Body of pancreas (tissue), 4 donors: ENCODE results near the gene OR2Y1.

ENCODE experiments used
- POLR2A ChIP-seq, 3 donors: fragments of 450-650 bp; IDR thresholded peaks; one replicate each; pipeline ENCODE4 v1.6.1; 2016; ENCODE audit warnings: antibody characterized with exemption in 3 of 3, mild to moderate bottlenecking in 2 of 3
- TF ChIP-seq, protein P1 (sequence below), 7 experiments: fragments of 450-650 bp in 4 of 7; fragments of 200-600 bp in 3 of 7; sonication (generic) in 3 of 7; IDR thresholded peaks; one replicate each; pipeline ENCODE4 v1.5.1; 2016 to 2019; ENCODE audit warnings: antibody characterized with exemption in 7 of 7

DNA sequence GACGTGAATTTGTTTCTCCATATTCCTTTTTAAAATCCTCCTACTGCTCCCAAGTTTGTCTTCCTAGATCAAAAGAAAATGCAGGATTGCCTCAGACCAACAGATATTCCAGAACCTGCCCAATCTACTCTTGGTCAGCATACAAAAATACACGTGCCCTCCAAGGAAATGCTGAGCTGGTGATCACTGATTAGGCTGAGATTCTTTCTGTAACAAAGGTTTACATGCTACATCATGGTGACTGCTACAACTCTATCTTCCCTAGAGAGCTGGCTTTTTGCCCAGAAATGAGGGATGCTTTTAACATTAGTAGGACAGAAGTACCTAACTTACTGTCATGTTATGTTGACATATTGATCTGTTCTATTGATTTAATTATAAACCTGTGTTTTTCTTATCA lies 35.5 kb downstream of the OR2Y1 start:
- TF ChIP-seq, protein P1, sequence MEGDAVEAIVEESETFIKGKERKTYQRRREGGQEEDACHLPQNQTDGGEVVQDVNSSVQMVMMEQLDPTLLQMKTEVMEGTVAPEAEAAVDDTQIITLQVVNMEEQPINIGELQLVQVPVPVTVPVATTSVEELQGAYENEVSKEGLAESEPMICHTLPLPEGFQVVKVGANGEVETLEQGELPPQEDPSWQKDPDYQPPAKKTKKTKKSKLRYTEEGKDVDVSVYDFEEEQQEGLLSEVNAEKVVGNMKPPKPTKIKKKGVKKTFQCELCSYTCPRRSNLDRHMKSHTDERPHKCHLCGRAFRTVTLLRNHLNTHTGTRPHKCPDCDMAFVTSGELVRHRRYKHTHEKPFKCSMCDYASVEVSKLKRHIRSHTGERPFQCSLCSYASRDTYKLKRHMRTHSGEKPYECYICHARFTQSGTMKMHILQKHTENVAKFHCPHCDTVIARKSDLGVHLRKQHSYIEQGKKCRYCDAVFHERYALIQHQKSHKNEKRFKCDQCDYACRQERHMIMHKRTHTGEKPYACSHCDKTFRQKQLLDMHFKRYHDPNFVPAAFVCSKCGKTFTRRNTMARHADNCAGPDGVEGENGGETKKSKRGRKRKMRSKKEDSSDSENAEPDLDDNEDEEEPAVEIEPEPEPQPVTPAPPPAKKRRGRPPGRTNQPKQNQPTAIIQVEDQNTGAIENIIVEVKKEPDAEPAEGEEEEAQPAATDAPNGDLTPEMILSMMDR (IDR thresholded peaks at IDR 0.05) = no peak
- TF ChIP-seq POLR2A (IDR thresholded peaks at IDR 0.05) = no peak
